ENCODE results near the gene MYO15A. TPM values are rescaled to one million over a fixed set of nuclear protein-coding genes. Genes with fewer than 3 reads are reported as not detected.

Gene MYO15A, protein sequence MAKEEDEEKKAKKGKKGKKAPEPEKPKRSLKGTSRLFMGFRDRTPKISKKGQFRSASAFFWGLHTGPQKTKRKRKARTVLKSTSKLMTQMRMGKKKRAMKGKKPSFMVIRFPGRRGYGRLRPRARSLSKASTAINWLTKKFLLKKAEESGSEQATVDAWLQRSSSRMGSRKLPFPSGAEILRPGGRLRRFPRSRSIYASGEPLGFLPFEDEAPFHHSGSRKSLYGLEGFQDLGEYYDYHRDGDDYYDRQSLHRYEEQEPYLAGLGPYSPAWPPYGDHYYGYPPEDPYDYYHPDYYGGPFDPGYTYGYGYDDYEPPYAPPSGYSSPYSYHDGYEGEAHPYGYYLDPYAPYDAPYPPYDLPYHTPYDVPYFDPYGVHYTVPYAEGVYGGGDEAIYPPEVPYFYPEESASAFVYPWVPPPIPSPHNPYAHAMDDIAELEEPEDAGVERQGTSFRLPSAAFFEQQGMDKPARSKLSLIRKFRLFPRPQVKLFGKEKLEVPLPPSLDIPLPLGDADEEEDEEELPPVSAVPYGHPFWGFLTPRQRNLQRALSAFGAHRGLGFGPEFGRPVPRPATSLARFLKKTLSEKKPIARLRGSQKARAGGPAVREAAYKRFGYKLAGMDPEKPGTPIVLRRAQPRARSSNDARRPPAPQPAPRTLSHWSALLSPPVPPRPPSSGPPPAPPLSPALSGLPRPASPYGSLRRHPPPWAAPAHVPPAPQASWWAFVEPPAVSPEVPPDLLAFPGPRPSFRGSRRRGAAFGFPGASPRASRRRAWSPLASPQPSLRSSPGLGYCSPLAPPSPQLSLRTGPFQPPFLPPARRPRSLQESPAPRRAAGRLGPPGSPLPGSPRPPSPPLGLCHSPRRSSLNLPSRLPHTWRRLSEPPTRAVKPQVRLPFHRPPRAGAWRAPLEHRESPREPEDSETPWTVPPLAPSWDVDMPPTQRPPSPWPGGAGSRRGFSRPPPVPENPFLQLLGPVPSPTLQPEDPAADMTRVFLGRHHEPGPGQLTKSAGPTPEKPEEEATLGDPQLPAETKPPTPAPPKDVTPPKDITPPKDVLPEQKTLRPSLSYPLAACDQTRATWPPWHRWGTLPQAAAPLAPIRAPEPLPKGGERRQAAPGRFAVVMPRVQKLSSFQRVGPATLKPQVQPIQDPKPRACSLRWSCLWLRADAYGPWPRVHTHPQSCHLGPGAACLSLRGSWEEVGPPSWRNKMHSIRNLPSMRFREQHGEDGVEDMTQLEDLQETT (N-terminal part only)
- 0.58 and 1.4 TPM in 2 replicates for total RNA-seq

DNA sequence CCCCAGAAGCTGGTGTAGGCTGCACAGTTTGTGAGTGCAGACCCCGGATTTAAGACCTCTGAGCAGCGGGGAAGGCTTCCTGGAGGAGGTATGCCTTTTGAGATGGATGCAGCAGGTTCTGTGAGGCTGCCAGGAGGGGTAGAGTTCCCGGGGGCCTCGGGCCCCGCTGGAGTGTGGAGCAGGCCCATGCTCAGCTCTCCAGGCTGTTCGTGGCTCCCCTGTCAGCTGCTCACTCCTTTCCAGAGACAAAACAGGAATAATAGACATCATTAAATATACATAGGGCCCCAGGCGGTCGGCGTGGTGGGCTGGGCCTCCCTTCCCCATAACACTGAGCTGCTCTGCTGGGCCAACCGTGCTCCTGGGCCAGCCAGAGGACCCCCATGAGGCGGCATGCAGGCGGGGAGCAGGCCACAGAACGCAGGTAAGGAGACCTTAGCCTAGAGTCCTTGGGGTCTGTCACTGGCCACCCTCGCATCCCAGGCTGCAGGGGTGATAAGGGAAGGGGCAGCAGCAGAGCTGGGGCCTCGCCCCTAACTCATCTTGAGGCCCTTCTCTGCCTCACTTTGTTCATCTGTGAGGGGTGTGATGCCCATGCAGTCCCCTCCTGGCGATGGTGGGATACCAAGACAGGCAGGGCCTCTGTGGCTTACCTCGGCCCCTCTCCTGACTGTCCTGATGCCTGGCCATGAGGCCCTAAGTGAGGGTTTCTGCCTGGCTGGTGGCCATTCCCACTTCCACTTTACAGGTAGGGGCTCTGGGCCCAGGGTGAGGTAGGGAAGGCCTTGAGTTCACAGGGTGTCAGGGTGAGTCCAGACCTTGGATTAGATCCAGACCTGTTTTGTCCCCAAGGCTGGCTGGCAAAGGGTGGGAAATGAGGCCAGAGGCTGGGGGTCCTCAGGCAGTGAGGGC lies at the start of gene MYO15A:
MYO15A (plus strand) TSS at position 356 of the 912 bp plus-strand sequence. CDS start 10,045 bp downstream, outside the sequence.

DNA sequence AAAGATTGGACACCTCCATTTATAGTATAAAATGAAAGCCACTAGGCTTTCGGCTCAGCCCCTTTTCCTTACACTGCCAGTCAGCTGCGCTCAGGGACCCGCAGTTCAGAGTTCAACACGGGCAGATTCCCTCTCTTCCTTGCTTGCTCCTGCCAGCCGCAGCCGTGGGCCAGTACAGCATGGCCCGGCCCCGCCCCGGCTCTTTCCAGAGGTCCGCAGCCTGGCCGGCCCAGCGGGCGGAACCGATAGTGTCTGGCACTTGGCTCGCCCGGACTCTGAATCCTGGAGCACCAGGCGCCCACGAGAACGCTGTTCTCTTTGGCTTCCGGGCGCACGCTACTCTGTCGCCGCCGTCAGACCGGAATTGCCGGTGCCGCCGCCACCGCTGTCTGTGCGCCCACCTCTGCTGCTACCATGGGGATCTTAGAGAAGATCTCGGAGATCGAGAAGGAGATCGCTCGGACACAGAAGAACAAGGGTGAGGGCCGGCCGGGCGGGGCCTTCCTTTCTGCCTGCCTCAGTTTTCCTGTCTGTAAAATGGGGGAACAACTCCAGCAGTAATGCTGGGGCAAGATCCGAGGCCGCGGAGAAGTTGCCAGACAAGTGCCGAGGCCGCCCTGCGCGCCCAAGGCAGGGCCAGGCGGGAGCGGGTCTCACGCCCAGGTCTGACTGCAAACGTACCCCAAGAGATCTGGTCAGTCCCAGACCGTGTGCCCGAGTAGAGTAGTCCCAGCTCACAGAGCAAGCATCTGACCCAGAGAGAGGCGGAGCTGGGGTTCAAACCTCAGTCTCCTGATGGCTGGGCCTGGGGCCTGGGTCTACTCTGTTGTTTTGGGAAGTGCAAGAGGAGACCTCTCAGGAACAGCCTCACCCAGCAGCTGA lies 20.7 kb upstream of the MYO15A start, which contains the start of gene DRG2:
DRG2 (plus strand) TSS at position 339 of the 882 bp plus-strand sequence; CDS start at position 415, 76 bp downstream.

DNA sequence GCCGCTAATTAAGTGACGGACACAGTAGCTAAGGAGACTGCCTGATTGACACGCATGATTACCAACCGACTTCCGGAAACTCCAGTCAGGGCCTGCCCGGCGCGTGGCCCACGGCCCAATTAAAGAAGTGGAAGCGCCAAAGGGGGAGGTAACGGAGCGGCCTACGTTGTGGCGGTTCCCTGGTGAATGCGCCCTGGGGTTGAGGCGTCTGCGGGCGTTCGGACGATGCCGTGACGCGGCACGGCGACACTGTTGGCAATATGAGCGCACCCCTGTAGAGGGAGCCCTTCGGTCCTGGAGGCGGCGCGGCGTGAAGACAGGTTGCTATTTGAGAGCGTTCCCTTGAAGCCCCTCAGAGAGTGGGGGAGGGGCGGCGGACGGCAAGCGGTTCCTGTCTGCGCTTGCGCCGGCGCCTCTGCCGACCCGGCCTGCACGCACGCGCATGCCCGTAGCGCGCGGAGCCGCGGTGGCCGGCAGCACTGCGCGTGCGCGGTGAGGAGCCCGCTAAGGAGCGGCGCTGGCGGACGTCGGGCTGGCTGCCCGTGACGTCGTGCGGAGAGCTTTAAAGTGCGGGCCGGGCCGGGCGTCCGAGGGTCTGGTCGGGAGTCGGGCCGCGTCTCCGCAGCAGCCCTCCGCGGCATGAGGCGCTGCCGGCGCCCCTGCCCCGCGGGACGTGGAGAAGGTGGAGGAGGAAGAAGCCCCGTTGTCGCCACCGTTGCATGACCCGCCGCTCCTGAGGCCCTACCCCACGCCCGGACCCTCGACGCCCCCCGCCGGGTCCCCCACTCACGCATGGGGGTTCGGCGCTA lies 75.0 kb downstream of the MYO15A start, which contains the start of gene ALKBH5:
ALKBH5 (plus strand) TSS at position 495 of the 809 bp plus-strand sequence. CDS start 416 bp downstream, outside the sequence.

DNA sequence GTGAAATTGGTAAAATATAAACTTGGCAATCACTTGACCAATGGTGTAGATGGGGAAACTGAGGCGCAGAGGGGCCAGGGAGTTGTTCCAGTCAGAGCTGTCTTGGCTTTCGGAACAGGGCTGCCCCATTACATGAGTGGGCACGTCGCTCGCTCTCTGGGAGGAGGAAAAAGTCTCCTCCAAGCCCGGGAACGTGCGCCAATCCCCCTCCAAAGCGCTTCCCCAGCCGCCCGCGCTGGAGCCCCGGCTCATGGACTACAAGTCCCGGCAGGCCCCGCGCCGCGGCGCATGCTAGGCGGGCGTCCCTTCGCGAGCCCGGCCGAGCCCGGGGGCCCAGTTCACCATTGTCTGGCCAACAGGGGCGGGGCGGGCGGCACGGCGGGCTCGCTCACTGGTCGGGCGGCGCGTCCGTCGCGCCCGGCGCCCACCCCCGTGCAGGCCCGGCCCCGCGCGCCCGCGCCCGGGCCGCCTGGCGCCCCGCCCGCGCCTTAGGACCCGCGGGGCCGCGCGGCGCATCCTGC lies 116.6 kb downstream of the MYO15A start, which contains the start of gene LLGL1:
LLGL1 (plus strand) TSS at position 515 of the 521 bp plus-strand sequence. CDS start 48 bp downstream, outside the sequence.

Other genes with a start within 250 kb of the MYO15A start
- 25.4 and 30.5 TPM in 2 replicates for gene TOM1L2, start 136.4 kb upstream of the MYO15A start, total RNA-seq
- gene DRC3, start 135.9 kb upstream of the MYO15A start, total RNA-seq, result under 0.01 TPM in 2 replicates
- gene ATPAF2, start 69.6 kb upstream of the MYO15A start, total RNA-seq, result 9.8 and 21.1 TPM in 2 replicates
- 5.8 and 9.2 TPM in 2 replicates for gene GID4, start 69.3 kb upstream of the MYO15A start, total RNA-seq
- gene DRG2, start 20.8 kb upstream of the MYO15A start, total RNA-seq, result 52.8 and 54.9 TPM in 2 replicates
- gene ALKBH5, start 75.1 kb downstream of the MYO15A start, total RNA-seq, result 79.6 and 85.2 TPM in 2 replicates
- gene LLGL1, start 116.9 kb downstream of the MYO15A start, total RNA-seq, result 50.5 and 64.7 TPM in 2 replicates
- gene FLII, start 150.0 kb downstream of the MYO15A start, total RNA-seq, result 323 and 352 TPM in 2 replicates
- 15.4 and 18.7 TPM in 2 replicates for gene MIEF2, start 151.9 kb downstream of the MYO15A start, total RNA-seq
- gene TOP3A, start 206.2 kb downstream of the MYO15A start, total RNA-seq, result 14.4 and 19.5 TPM in 2 replicates
- 6.9 and 7.8 TPM in 2 replicates for gene SMCR8, start 206.5 kb downstream of the MYO15A start, total RNA-seq

Data from myometrial cell (primary cell).